BJ (cell line): ENCODE data around the gene SYCE1. TPM values are rescaled to one million over a fixed set of nuclear protein-coding genes. Genes with fewer than 3 reads are reported as not detected.
"Not testable (repeated sequence)": the region's sequence is repeated elsewhere in the genome, so short reads cannot be mapped to it uniquely, and the experiment has no call there.

ENCODE experiments used
- CTCF ChIA-PET: fragments of 350-600 bp; formaldehyde crosslinking; extraction: SDS; loops from one replicate; lab custom pipeline; 2021; ENCODE audit warnings: antibody characterized with exemption, inconsistent platforms; lab: Yijun Ruan, JAX
- POLR2A ChIA-PET: fragments of 300-600 bp; sonication (Branson Sonifier 250); formaldehyde crosslinking; extraction: SDS; loops from one replicate; lab custom pipeline; 2021; ENCODE audit warnings: antibody characterized with exemption; lab: Charles Lee
- DNase-seq: peaks from one replicate; pipeline ENCODE4 v3.0.0-alpha.2; 2011; ENCODE audit warnings: low read depth
- H3K27me3 ChIP-seq: 2 replicates; pipeline ENCODE4 v1.6.0; 2011; ENCODE audit warnings: low read length; ENCODE audit not compliant: control insufficient read depth, insufficient read depth
- H3K36me3 ChIP-seq: 2 replicates; pipeline ENCODE4 v1.5.1; 2011; ENCODE audit warnings: low read length; ENCODE audit not compliant: control insufficient read depth, insufficient read depth
- H3K4me3 ChIP-seq: 2 replicates; pipeline ENCODE4 v1.5.1; 2011; ENCODE audit warnings: low read depth, mild to moderate bottlenecking, control low read depth, low read length
- polyA plus RNA-seq: library from polyadenylated mRNA; depleted of rRNA; stranded (reverse); fragments of >200 nt; gene quantifications from 2 replicates; pipeline ENCODE4 v1.2.3, GENCODE V29; 2011
- TF ChIP-seq, protein P1 (sequence below): IDR thresholded peaks from 2 replicates; pipeline ENCODE4 v1.5.1; 2011; ENCODE audit warnings: low read depth, mild to moderate bottlenecking, control low read depth, inconsistent platforms, low read length, moderate library complexity; ENCODE audit not compliant: insufficient read depth

The SYCE1 gene
- polyA plus RNA-seq, 1 experiment, result 0.94 TPM

GRCh38 chr10:133525444-133525843 lies 39.9 kb downstream of the SYCE1 start:
- TF ChIP-seq, protein P1, sequence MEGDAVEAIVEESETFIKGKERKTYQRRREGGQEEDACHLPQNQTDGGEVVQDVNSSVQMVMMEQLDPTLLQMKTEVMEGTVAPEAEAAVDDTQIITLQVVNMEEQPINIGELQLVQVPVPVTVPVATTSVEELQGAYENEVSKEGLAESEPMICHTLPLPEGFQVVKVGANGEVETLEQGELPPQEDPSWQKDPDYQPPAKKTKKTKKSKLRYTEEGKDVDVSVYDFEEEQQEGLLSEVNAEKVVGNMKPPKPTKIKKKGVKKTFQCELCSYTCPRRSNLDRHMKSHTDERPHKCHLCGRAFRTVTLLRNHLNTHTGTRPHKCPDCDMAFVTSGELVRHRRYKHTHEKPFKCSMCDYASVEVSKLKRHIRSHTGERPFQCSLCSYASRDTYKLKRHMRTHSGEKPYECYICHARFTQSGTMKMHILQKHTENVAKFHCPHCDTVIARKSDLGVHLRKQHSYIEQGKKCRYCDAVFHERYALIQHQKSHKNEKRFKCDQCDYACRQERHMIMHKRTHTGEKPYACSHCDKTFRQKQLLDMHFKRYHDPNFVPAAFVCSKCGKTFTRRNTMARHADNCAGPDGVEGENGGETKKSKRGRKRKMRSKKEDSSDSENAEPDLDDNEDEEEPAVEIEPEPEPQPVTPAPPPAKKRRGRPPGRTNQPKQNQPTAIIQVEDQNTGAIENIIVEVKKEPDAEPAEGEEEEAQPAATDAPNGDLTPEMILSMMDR, result no peak
- POLR2A ChIA-PET, result interaction anchor here (0.6 kb wide), 1 partner anchor 65 kb away, joined by 6 read pairs; no protein-coding TSS in a partner anchor
- no peak for DNase-seq

GRCh38 chr10:133523631-133524203 lies 41.7 kb downstream of the SYCE1 start:
- Histone ChIP-seq H3K27me3 (0 out of 2 replicates have a peak, but pooled peaks cover 1% of the 10 kb centered on the region), H3K4me3 (no peak overlapping the region), H3K36me3 (no peaks in the 10 kb centered on the region)
- ChIA-PET CTCF (interaction anchor here (1.7 kb wide), 1 partner anchor 13 kb away, joined by 4 read pairs; no protein-coding TSS in a partner anchor), POLR2A (no interaction called here)
- TF ChIP-seq, protein P1, result no peak
- no peak for DNase-seq

More at GRCh38 chr10:133525444-133525843, 39.9 kb downstream of the SYCE1 start:
- Histone ChIP-seq H3K27me3 (peaks cover 8% of the 10 kb centered on the region), H3K4me3 (no peak overlapping the region), H3K36me3 (no peaks in the 10 kb centered on the region)
- CTCF ChIA-PET, result no interaction called here

DNA sequence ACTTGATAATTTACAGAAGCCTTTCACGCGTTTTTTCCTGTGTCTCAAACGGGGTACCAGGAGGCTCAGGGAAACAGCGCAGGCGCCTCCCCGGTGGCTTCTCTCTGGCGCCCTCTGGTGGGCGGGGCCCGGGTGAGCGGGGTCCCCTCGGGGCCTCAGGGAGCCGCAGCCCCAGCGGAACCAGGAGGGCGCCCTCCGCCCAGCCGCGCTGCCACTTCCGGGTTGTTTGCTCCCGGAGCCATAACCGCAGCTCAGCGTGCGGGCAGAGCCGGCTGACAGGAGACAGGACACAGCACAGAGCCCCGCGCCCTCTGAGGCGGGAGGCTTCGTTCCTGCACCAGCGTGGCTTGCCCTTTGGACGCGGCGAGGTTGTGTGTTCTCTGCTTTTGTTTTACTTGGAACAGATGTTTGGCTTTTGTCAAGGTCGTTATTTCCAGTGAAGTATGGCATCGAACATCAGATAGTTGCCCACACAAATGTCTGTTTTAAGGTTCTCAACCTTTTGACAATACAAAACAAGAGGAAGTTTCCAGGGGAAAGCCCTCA lies 45.1 kb downstream of the SYCE1 start:
- ChIA-PET POLR2A (no interaction called here), CTCF (interaction anchor here (0.7 to 1.3 kb wide), 6 partner anchors 10 to 191 kb away, joined by 3 to 4 read pairs (median 3); no protein-coding TSS in a partner anchor)
- Histone ChIP-seq H3K4me3 (peak overlapping the region; percentile 45), H3K27me3 (no peaks in the 10 kb centered on the region), H3K36me3 (no peaks in the 10 kb centered on the region)
- TF ChIP-seq, protein P1, result peak; percentile 88
- peak; percentile 10 for DNase-seq

- H3K36me3 ChIP-seq, DNase-seq, H3K4me3 ChIP-seq, POLR2A ChIA-PET, H3K27me3 ChIP-seq: not testable (repeated sequence)
- CTCF ChIA-PET, result interaction anchor here (1.3 kb wide), 1 partner anchor 9 kb away, joined by 3 read pairs; no protein-coding TSS in a partner anchor
Observed at GRCh38 chr10:133518517-133518916, 46.9 kb downstream of the SYCE1 start.

DNA sequence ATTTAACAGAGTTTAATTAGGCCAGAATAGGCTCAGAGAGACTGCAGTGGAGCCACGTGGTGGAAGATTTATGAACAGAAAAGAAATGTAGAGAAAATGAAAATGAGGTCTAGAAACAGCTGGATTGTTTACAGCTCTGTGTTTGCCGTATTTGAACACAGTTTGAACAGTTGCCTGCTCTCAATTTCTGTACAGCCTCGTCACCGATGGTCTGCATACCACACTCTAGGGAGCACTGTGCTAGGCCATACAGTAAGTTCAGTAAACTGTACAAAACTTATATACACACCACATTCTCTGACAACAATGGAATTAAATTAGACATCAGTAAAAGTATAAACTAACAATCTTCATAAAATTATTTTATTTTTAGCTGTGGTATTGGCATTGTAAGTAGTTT lies 49.3 kb downstream of the SYCE1 start:
- Histone ChIP-seq H3K27me3 (no peaks in the 10 kb centered on the region), H3K4me3 (no peak overlapping the region), H3K36me3 (no peaks in the 10 kb centered on the region)
- no peak for DNase-seq
- CTCF ChIA-PET, result no interaction called here
- TF ChIP-seq, protein P1, result no peak
- POLR2A ChIA-PET, result no interaction called here
